Esophagus squamous epithelium (tissue), 4 donors: Measurements from ENCODE around the gene ABAT.

Experiments used
- POLR2A ChIP-seq, 4 donors: fragments of 450-650 bp; IDR thresholded peaks; one replicate each; pipeline ENCODE4 v1.6.1; 2017; ENCODE audit warnings: antibody characterized with exemption in 4 of 4, mild to moderate bottlenecking in 4 of 4, moderate library complexity in 3 of 4
- TF ChIP-seq, protein P1 (sequence below), 6 experiments: fragments of 450-650 bp in 4 of 6; fragments of 200-600 bp in 2 of 6; sonication (generic) in 2 of 6; IDR thresholded peaks; one replicate each; pipeline ENCODE4 v1.5.1; 2016 to 2019; ENCODE audit warnings: antibody characterized with exemption in 6 of 6, mild to moderate bottlenecking in 4 of 6, moderate library complexity in 4 of 6

DNA sequence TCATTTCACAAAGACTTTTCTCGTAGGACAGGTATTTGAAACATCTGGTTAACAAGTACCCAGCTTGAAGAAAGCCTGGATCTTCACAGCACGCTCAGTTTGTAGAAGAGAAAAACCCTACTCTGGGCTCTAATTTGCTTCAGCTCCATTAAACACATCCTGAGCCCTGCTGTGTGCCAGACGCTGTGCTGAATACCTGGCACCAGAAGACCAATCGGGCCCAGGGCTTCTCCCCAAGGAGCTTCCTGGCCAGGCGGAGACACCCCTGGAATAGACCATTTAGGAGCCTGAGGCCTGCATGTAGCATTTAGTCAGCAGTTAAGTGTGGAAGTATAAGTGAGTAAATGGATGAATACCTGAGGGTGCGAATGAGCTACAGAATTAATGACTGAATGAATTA, 8.9 kb upstream of the ABAT start:
- TF ChIP-seq POLR2A (IDR thresholded peaks at IDR 0.05): no peak
- TF ChIP-seq, protein P1, sequence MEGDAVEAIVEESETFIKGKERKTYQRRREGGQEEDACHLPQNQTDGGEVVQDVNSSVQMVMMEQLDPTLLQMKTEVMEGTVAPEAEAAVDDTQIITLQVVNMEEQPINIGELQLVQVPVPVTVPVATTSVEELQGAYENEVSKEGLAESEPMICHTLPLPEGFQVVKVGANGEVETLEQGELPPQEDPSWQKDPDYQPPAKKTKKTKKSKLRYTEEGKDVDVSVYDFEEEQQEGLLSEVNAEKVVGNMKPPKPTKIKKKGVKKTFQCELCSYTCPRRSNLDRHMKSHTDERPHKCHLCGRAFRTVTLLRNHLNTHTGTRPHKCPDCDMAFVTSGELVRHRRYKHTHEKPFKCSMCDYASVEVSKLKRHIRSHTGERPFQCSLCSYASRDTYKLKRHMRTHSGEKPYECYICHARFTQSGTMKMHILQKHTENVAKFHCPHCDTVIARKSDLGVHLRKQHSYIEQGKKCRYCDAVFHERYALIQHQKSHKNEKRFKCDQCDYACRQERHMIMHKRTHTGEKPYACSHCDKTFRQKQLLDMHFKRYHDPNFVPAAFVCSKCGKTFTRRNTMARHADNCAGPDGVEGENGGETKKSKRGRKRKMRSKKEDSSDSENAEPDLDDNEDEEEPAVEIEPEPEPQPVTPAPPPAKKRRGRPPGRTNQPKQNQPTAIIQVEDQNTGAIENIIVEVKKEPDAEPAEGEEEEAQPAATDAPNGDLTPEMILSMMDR (IDR thresholded peaks at IDR 0.05): no peak
